ENCODE results near the gene IPO11. TPM values are rescaled to one million over a fixed set of nuclear protein-coding genes. Genes with fewer than 3 reads are reported as not detected.

The IPO11 gene
- total RNA-seq, 4 donors from 2014 or later = 20.8 to 48.2 (median 23.6) TPM

DNA sequence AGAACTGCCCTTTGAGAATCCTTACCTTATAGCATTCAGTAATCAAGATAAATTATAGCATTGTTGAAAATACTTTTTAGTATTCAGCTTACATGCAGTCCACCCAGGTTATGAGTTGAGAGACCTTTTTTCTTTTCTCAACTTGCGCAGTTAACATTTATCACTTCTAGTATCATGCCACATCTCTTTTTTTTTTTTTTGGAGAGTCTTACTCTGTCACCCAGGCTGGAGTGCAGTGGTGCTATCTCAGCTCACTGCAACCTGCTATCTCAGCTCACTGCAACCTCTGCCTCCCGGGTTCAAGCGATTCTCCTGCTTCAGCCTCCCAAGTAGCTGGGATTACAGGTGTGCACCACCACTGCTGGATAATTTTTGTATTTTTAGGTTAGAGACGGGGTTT is 195.1 kb downstream of the IPO11 start:
- ATAC-seq (ENCODE audit: low FRiP score) (no peak), DNase-seq (ENCODE audit: low spot score) (no peak)
- TF ChIP-seq, protein P1, sequence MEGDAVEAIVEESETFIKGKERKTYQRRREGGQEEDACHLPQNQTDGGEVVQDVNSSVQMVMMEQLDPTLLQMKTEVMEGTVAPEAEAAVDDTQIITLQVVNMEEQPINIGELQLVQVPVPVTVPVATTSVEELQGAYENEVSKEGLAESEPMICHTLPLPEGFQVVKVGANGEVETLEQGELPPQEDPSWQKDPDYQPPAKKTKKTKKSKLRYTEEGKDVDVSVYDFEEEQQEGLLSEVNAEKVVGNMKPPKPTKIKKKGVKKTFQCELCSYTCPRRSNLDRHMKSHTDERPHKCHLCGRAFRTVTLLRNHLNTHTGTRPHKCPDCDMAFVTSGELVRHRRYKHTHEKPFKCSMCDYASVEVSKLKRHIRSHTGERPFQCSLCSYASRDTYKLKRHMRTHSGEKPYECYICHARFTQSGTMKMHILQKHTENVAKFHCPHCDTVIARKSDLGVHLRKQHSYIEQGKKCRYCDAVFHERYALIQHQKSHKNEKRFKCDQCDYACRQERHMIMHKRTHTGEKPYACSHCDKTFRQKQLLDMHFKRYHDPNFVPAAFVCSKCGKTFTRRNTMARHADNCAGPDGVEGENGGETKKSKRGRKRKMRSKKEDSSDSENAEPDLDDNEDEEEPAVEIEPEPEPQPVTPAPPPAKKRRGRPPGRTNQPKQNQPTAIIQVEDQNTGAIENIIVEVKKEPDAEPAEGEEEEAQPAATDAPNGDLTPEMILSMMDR (IDR thresholded peaks at IDR 0.05) = no peak

DNA sequence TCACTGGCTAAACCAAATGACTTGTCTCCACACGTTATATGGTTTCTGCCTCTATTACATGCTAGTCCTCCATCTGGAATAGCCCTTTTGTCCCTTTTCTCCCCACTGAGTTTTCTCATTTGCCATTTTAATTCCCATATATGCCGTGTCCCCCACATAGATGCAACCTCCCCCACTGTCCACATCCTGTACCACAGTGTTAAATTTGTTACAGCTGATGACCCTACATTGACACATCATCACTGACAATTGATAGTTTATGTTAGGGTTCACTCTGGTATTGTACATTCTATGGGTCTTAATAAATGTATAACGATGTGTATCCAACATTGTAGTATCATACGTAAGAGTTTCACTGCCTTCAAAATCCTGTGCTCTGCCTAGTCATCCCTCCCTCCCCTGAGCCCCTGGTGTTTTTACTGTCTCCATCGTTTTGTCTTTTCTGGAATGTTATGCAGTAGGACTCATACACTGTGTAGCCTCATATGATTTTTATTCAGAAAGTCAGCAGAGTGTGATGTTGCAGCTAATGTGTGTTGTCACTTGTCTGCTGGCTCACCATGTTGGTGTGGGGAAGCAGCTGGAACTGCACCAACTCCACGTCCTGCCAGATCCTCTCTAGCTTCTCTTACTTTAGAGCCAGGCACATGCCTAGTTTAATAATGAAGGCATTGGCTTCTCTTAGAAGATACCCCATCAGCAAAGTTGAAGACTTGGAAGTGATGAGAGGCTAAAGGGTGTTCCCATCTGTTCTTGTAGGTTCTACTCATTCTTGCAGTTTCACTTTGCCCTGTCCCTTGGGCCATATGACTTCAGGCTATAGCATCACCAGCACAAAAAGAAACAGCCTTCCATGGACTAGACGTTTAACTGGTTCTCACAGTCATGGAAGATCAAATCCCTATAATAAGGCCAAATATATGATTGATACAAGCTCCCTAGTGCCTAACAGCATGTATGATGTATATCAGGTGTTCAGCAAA is 196.3 kb downstream of the IPO11 start:
- ATAC-seq (ENCODE audit: low FRiP score) = no peak
- no peak for DNase-seq (ENCODE audit: low spot score)

DNA sequence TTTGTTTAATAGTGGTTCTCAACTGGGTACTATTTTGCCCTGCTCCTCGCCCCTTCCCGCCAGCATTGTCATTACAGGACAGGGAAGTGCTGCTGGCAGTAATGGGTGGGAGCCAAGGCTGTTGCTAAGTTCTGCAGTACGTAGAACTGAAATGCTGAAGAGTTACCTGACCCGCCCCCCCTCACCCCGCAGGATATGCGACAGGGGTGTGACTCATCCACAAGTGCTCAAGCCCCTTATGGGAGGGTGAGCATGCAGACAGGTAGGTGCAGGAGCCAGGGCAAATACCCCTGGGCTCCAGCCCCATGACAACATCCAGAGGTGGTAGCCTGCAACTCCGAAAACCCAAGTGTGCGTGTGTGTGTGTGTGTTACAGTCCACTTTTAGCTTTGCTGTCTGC is 201.8 kb downstream of the IPO11 start:
- ATAC-seq (ENCODE audit: low FRiP score) (no peak), DNase-seq (ENCODE audit: low spot score) (no peak)
- TF ChIP-seq, protein P1 (IDR thresholded peaks at IDR 0.05) = no peak

More for the DNA sequence above, 196.3 kb downstream of the IPO11 start:
- TF ChIP-seq, protein P1 (IDR thresholded peaks at IDR 0.05) = no peak

DNA sequence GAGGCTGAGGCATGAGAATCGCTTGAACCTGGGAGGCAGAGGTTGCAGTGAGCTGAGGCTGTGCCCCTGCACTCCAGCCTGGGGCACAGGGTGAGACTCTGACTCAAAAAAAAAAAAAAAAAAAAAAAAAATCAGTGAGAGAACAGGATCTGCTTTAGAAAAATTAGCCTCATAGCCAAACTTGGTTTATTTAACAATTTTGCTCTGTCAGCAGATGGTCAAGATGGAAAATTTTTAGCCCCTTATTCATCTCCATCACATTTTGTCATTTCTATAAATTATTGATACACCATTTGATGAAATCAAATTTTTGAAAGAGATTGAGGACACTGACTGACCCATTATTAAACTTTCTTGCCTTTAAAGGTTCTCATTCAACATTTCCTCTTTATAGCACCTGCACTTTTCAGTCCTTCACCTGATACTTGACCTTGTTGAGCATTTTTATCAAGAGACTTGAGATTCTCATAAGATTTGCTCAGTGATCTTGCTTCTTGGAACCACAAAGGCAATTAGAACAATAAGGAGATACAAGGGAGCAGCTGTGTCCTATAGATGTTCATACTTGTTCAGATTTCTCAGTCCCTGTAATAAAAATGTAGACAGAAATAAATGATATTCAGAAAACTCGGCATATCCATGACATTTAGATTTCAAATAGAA is 204.2 kb downstream of the IPO11 start:
- ATAC-seq (ENCODE audit: low FRiP score) (no peak), DNase-seq (ENCODE audit: low spot score) (no peak)
- TF ChIP-seq, protein P1 (IDR thresholded peaks at IDR 0.05) = no peak

GRCh38 chr5:62617943-62618342 is 205.4 kb downstream of the IPO11 start:
- TF ChIP-seq, protein P1 (IDR thresholded peaks at IDR 0.05) = no peak
- no peak for ATAC-seq (ENCODE audit: low FRiP score)
- no peak for DNase-seq (ENCODE audit: low spot score)

GRCh38 chr5:62620761-62621160 is 208.2 kb downstream of the IPO11 start:
- no peak for DNase-seq (ENCODE audit: low spot score)
- TF ChIP-seq, protein P1 (IDR thresholded peaks at IDR 0.05) = no peak

More at GRCh38 chr5:62620761-62621160, 208.2 kb downstream of the IPO11 start:
- ATAC-seq (ENCODE audit: low FRiP score) = no peak
